ENCODE results near the gene TGFB2.

- TF ChIP-seq, protein P1, sequence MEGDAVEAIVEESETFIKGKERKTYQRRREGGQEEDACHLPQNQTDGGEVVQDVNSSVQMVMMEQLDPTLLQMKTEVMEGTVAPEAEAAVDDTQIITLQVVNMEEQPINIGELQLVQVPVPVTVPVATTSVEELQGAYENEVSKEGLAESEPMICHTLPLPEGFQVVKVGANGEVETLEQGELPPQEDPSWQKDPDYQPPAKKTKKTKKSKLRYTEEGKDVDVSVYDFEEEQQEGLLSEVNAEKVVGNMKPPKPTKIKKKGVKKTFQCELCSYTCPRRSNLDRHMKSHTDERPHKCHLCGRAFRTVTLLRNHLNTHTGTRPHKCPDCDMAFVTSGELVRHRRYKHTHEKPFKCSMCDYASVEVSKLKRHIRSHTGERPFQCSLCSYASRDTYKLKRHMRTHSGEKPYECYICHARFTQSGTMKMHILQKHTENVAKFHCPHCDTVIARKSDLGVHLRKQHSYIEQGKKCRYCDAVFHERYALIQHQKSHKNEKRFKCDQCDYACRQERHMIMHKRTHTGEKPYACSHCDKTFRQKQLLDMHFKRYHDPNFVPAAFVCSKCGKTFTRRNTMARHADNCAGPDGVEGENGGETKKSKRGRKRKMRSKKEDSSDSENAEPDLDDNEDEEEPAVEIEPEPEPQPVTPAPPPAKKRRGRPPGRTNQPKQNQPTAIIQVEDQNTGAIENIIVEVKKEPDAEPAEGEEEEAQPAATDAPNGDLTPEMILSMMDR (conservative IDR thresholded peaks at IDR 0.05; ENCODE audit: low read depth in 2 of 2): peak; percentile 61 to 64
- TF ChIP-seq POLR2AphosphoS5 (IDR thresholded peaks at IDR 0.05; ENCODE audit: low read depth): no peak
- TF ChIP-seq EZH2 (IDR thresholded peaks at IDR 0.05; ENCODE audit: low read depth, unreplicated experiment): no peak
- no peak for TF ChIP-seq ETS1 (IDR thresholded peaks at IDR 0.05)
Observed at GRCh38 chr1:218351391-218352074, 6.4 kb downstream of the TGFB2 start.

Measured in GM23338 (cell line).